GM12872 (cell line): ENCODE data around the gene GRIK3.

Experiments used
- CTCF ChIP-seq: IDR thresholded peaks from 3 replicates; pipeline ENCODE4 v1.5.1; 2011; ENCODE audit warnings: low read depth, mild to moderate bottlenecking, low read length, moderate library complexity; ENCODE audit not compliant: insufficient read depth

Gene GRIK3

GRCh38 chr1:36752891-36753361 is 281.4 kb downstream of the GRIK3 start:
- TF ChIP-seq CTCF, result no peak

GRCh38 chr1:36752431-36752830 is 281.9 kb downstream of the GRIK3 start:
- TF ChIP-seq CTCF, result no peak

GRCh38 chr1:36751525-36751924 is 282.8 kb downstream of the GRIK3 start:
- no peak for TF ChIP-seq CTCF

GRCh38 chr1:36748466-36748865 is 285.8 kb downstream of the GRIK3 start:
- TF ChIP-seq CTCF, result no peak
